GM19099 (cell line): ENCODE measurements around the gene GABRG3.

Experiments
- POLR2A ChIP-seq: IDR thresholded peaks from 3 replicates; pipeline ENCODE4 v1.6.1; 2011; ENCODE audit warnings: low read depth; ENCODE audit not compliant: insufficient read length; ENCODE audit errors: extremely low read depth

The GABRG3 gene

GRCh38 chr15:27438403-27439375, 467.7 kb downstream of the GABRG3 start:
- no peak for TF ChIP-seq POLR2A

- no peak for TF ChIP-seq POLR2A
Observed at GRCh38 chr15:27441120-27441519, 470.1 kb downstream of the GABRG3 start.

GRCh38 chr15:27448234-27448633, 477.3 kb downstream of the GABRG3 start:
- TF ChIP-seq POLR2A, result no peak

- TF ChIP-seq POLR2A, result no peak
Observed at GRCh38 chr15:27448986-27449385, 478.0 kb downstream of the GABRG3 start.

- TF ChIP-seq POLR2A, result no peak
Observed at GRCh38 chr15:27449941-27450340, 479.0 kb downstream of the GABRG3 start.

GRCh38 chr15:27454281-27455075, 483.5 kb downstream of the GABRG3 start:
- TF ChIP-seq POLR2A, result no peak

- no peak for TF ChIP-seq POLR2A
Observed at GRCh38 chr15:27456807-27457206, 485.8 kb downstream of the GABRG3 start.

GRCh38 chr15:27457766-27458165, 486.8 kb downstream of the GABRG3 start:
- TF ChIP-seq POLR2A, result no peak

- no peak for TF ChIP-seq POLR2A
Observed at GRCh38 chr15:27458345-27459084, 487.5 kb downstream of the GABRG3 start.

GRCh38 chr15:27459836-27460235, 488.9 kb downstream of the GABRG3 start:
- no peak for TF ChIP-seq POLR2A

GRCh38 chr15:27461181-27461580, 490.2 kb downstream of the GABRG3 start:
- no peak for TF ChIP-seq POLR2A

- no peak for TF ChIP-seq POLR2A
Observed at GRCh38 chr15:27463525-27464088, 492.6 kb downstream of the GABRG3 start.

GRCh38 chr15:27464941-27465612, 494.1 kb downstream of the GABRG3 start:
- no peak for TF ChIP-seq POLR2A

- no peak for TF ChIP-seq POLR2A
Observed at GRCh38 chr15:27466758-27467157, 495.8 kb downstream of the GABRG3 start.
